ENCODE data around the gene TMEM253. TPM values are rescaled to one million over a fixed set of nuclear protein-coding genes. Genes with fewer than 3 reads are reported as not detected.

The TMEM253 gene
- total and polyA plus RNA-seq, 8 donors: 0.16 to 4.9 (median 1.1) TPM

- WGBS, 2 donors: 69 to 79% methylated on average over 1 of the region's 1 CpG
- H3K4me3 ChIP-seq: no peak overlapping the region
- DNase-seq (no peak), FAIRE-seq (no peak), ATAC-seq (no peak)
- H3K9me3 ChIP-seq: no peaks in the 10 kb centered on the region
- no peak overlapping the region for H3K27ac ChIP-seq
- TF ChIP-seq, protein P1, sequence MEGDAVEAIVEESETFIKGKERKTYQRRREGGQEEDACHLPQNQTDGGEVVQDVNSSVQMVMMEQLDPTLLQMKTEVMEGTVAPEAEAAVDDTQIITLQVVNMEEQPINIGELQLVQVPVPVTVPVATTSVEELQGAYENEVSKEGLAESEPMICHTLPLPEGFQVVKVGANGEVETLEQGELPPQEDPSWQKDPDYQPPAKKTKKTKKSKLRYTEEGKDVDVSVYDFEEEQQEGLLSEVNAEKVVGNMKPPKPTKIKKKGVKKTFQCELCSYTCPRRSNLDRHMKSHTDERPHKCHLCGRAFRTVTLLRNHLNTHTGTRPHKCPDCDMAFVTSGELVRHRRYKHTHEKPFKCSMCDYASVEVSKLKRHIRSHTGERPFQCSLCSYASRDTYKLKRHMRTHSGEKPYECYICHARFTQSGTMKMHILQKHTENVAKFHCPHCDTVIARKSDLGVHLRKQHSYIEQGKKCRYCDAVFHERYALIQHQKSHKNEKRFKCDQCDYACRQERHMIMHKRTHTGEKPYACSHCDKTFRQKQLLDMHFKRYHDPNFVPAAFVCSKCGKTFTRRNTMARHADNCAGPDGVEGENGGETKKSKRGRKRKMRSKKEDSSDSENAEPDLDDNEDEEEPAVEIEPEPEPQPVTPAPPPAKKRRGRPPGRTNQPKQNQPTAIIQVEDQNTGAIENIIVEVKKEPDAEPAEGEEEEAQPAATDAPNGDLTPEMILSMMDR (IDR thresholded peaks at IDR 0.05): no peak
- H3K36me3 ChIP-seq: no peaks in the 10 kb centered on the region
- H3K27me3 ChIP-seq: no peaks in the 10 kb centered on the region
- no peaks in the 10 kb centered on the region for H3K4me1 ChIP-seq
- intact Hi-C loops (cut with DNase I): no loop called here
Measured at GRCh38 chr14:21121122-21121521, 20.3 kb downstream of the TMEM253 start.

DNA sequence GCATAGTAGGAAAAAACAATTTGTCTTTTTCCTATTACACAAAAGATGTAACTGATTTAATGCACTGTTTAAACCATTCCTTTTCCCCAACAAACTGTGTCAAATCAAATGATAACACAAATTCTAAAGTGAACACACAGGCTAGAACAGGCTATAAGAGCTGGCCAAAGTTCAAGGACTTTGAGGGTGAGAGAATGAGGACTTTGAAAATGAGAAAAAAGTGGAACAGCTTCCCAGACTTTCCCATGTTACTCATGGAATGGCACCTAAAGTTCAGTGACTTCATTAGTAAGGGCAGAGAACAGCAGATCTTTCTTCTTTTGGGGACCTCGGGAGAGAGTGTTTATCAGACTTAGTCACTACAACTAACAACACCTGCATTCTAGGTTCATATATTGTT, 22.6 kb downstream of the TMEM253 start:
- Histone ChIP-seq H3K4me3 (no peak overlapping the region), H3K27ac (no peak overlapping the region), H3K27me3 (no peaks in the 10 kb centered on the region), H3K4me1 (no peaks in the 10 kb centered on the region), H3K9me3 (no peaks in the 10 kb centered on the region), H3K36me3 (no peaks in the 10 kb centered on the region)
- TF ChIP-seq, protein P1 (IDR thresholded peaks at IDR 0.05): no peak
- ATAC-seq (no peak), FAIRE-seq (no peak), DNase-seq (no peak)
- intact Hi-C loops (cut with DNase I): no loop called here
- 55 to 63% methylated on average over 1 of the region's 1 CpG for WGBS, 2 donors

- FAIRE-seq: no peak
- no peak overlapping the region for H3K27ac ChIP-seq
- 41 to 53% methylated on average over 1 of the region's 1 CpG for WGBS, 2 donors
- H3K4me1 ChIP-seq: no peaks in the 10 kb centered on the region
- no peak for DNase-seq
- H3K4me3 ChIP-seq: no peak overlapping the region
- H3K9me3 ChIP-seq: no peaks in the 10 kb centered on the region
- no peak for ATAC-seq
- H3K27me3 ChIP-seq: no peaks in the 10 kb centered on the region
- no peaks in the 10 kb centered on the region for H3K36me3 ChIP-seq
- intact Hi-C loops (cut with DNase I): no loop called here
- TF ChIP-seq, protein P1 (IDR thresholded peaks at IDR 0.05): no peak
Measured at GRCh38 chr14:21133901-21134300, 33.0 kb downstream of the TMEM253 start.

DNA sequence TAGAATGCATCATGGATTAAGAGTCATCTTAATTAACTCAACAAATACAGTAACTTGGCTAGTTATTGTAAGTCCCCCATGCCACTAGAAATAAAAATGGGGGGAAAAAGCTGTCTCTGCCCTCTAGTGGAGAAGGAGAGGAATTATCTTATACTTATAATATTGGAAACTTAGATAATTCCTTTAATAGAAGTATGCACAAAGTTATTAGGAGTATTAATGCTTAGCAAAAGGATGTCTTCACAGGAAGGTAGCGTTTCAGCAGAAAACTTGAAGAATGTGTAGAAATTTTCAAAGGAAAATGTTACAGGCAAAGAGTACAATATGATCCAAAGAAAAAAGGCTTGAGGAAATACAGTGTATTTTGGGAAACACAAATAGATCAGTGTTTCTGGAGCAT, 35.2 kb downstream of the TMEM253 start:
- no peaks in the 10 kb centered on the region for H3K9me3 ChIP-seq
- no peaks in the 10 kb centered on the region for H3K27me3 ChIP-seq
- intact Hi-C loops (cut with DNase I): no loop called here
- DNase-seq (no peak), FAIRE-seq (no peak), ATAC-seq (no peak)
- TF ChIP-seq, protein P1 (IDR thresholded peaks at IDR 0.05): peak; percentile 24 to 47 (median 32)
- WGBS, 2 donors: 5 to 14% methylated on average over 1 of the region's 1 CpG
- no peak overlapping the region for H3K27ac ChIP-seq
- H3K4me3 ChIP-seq: no peak overlapping the region
- no peaks in the 10 kb centered on the region for H3K4me1 ChIP-seq
- H3K36me3 ChIP-seq: no peaks in the 10 kb centered on the region

DNA sequence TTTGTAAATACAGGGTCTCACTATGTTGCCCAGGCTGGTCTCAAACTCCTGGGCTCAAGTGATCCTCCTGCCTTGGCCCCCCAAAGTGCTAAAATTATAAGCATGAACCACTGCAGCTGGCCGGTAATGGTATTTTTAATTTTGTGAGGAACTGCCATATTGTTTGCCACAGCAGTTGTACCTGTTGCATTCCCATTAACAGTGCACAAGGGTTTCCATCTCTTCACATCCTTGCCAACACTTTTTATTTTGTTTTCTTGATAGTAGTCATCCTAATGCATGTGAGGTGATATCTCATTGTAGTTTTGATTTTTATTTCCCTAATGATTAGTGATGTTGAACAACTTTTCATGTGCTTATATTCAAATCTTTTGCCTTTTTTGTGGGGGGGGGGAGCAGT, 41.5 kb downstream of the TMEM253 start:
- Histone ChIP-seq H3K27ac (no peak overlapping the region), H3K9me3 (no peaks in the 10 kb centered on the region), H3K27me3 (no peaks in the 10 kb centered on the region), H3K4me3 (no peak overlapping the region), H3K36me3 (no peaks in the 10 kb centered on the region), H3K4me1 (no peaks in the 10 kb centered on the region)
- 92% methylated on average over 1 of the region's 1 CpG for WGBS, 2 donors
- FAIRE-seq: no peak
- no peak for DNase-seq
- TF ChIP-seq, protein P1 (IDR thresholded peaks at IDR 0.05): no peak
- no peak for ATAC-seq
- intact Hi-C loops (cut with DNase I): no loop called here
